PC-3 (cell line): ENCODE measurements around the gene SCARB1.

Source experiments
- CTCF ChIP-seq: fragments of 300-600 bp; sonication (generic); conservative IDR thresholded peaks from 2 replicates; pipeline ENCODE4 v1.5.1; 2017; ENCODE audit warnings: antibody characterized with exemption, low read depth, mild to moderate bottlenecking, low read length
- EZH2phosphoT487 ChIP-seq: fragments of 300-600 bp; sonication (generic); IDR thresholded peaks from 2 replicates; pipeline ENCODE4 v1.6.1; 2018; ENCODE audit warnings: mild to moderate bottlenecking, antibody characterized with exemption, low read length, borderline replicate concordance

- TF ChIP-seq CTCF: no peak
- TF ChIP-seq EZH2phosphoT487: no peak
Measured at GRCh38 chr12:124865728-124866127, 2.1 kb upstream of the SCARB1 start.
